K562 treated with DMSO at 1 percent for 24 hours (cell line): ENCODE data around the gene ULK3. TPM values are rescaled to one million over a fixed set of nuclear protein-coding genes. Genes with fewer than 3 reads are reported as not detected.

ENCODE experiments used
- total RNA-seq: library from RNA; unstranded; fragments of 300-600 nt; gene quantifications from 2 replicates; pipeline ENCODE4 v1.2.3, GENCODE V29; 2022; ENCODE audit warnings: low read depth; ENCODE audit not compliant: insufficient read depth

The ULK3 gene
- total RNA-seq: 39.3 and 50.0 TPM in 2 replicates

GRCh38 chr15:74842581-74843444 lies at the start of gene ULK3:
Gene ULK3, minus strand, starts transcription at chr15:74843156. Its CDS starts 51 bp downstream, at chr15:74843105.

GRCh38 chr15:74889883-74890664 lies 47.1 kb upstream of the ULK3 start, which contains the start of gene MPI:
Gene MPI, plus strand, starts transcription at chr15:74890042. Its CDS starts 32 bp downstream, at chr15:74890074.

GRCh38 chr15:74873036-74873755 lies 30.2 kb upstream of the ULK3 start, which contains the start of gene SCAMP2:
Gene SCAMP2, minus strand, starts transcription at chr15:74873365. Its CDS starts 110 bp downstream, at chr15:74873255.

GRCh38 chr15:74826364-74826819 lies 16.6 kb downstream of the ULK3 start, which contains the start of gene CPLX3:
Gene CPLX3, plus strand, starts transcription at chr15:74826627. Its CDS starts 77 bp downstream, at chr15:74826704.

GRCh38 chr15:74812533-74812932 lies 30.4 kb downstream of the ULK3 start, which contains the start of gene LMAN1L:
Gene LMAN1L, plus strand, starts transcription at chr15:74812835. Its CDS starts 20 bp downstream, at chr15:74812855.

Other genes with a start within 250 kb of the ULK3 start
- gene CLK3, start 227.3 kb downstream of the ULK3 start, total RNA-seq: 90.0 and 136 TPM in 2 replicates
- 43.1 and 47.7 TPM in 2 replicates for gene EDC3, start 147.1 kb downstream of the ULK3 start, total RNA-seq
- 0.17 and 0.78 TPM in 2 replicates for gene CYP1A1, start 117.6 kb downstream of the ULK3 start, total RNA-seq
- gene CYP1A2, start 94.3 kb downstream of the ULK3 start, total RNA-seq: not detected in 2 replicates
- gene CSK, start 61.1 kb downstream of the ULK3 start, total RNA-seq: 73.2 and 90.4 TPM in 2 replicates
- not detected in 2 replicates for gene LMAN1L, start 30.3 kb downstream of the ULK3 start, total RNA-seq
- gene CPLX3, start 16.5 kb downstream of the ULK3 start, total RNA-seq: not detected in 2 replicates
- gene SCAMP2, start 30.2 kb upstream of the ULK3 start, total RNA-seq: 67.8 and 68.5 TPM in 2 replicates
- 35.1 and 40.3 TPM in 2 replicates for gene MPI, start 46.9 kb upstream of the ULK3 start, total RNA-seq
- gene FAM219B, start 63.7 kb upstream of the ULK3 start, total RNA-seq: 20.4 and 21.5 TPM in 2 replicates
- gene COX5A, start 94.9 kb upstream of the ULK3 start, total RNA-seq: 394 and 429 TPM in 2 replicates
- gene RPP25, start 113.6 kb upstream of the ULK3 start, total RNA-seq: 38.6 and 41.0 TPM in 2 replicates
- 0.27 TPM in 1 of 2 replicates, not detected in the other for gene SCAMP5, start 152.4 kb upstream of the ULK3 start, total RNA-seq
- gene PPCDC, start 180.4 kb upstream of the ULK3 start, total RNA-seq: 14.3 and 17.2 TPM in 2 replicates